ENCODE data around the gene KRTAP5-7.

DNA sequence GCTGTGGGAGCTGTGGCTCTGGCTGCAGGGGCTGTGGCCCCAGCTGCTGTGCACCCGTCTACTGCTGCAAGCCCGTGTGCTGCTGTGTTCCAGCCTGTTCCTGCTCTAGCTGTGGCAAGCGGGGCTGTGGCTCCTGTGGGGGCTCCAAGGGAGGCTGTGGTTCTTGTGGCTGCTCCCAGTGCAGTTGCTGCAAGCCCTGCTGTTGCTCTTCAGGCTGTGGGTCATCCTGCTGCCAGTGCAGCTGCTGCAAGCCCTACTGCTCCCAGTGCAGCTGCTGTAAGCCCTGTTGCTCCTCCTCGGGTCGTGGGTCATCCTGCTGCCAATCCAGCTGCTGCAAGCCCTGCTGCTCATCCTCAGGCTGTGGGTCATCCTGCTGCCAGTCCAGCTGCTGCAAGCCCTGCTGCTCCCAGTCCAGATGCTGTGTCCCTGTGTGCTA lies 21.7 kb downstream of the KRTAP5-7 start:
- TF ChIP-seq, protein P1, sequence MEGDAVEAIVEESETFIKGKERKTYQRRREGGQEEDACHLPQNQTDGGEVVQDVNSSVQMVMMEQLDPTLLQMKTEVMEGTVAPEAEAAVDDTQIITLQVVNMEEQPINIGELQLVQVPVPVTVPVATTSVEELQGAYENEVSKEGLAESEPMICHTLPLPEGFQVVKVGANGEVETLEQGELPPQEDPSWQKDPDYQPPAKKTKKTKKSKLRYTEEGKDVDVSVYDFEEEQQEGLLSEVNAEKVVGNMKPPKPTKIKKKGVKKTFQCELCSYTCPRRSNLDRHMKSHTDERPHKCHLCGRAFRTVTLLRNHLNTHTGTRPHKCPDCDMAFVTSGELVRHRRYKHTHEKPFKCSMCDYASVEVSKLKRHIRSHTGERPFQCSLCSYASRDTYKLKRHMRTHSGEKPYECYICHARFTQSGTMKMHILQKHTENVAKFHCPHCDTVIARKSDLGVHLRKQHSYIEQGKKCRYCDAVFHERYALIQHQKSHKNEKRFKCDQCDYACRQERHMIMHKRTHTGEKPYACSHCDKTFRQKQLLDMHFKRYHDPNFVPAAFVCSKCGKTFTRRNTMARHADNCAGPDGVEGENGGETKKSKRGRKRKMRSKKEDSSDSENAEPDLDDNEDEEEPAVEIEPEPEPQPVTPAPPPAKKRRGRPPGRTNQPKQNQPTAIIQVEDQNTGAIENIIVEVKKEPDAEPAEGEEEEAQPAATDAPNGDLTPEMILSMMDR (conservative IDR thresholded peaks at IDR 0.05; ENCODE audit: low read length), result no peak
- no peak for TF ChIP-seq EZH2phosphoT487 (IDR thresholded peaks at IDR 0.05; ENCODE audit: borderline replicate concordance)
